WTC11 (cell line): ENCODE results near the gene RAB15. TPM values are rescaled to one million over a fixed set of nuclear protein-coding genes. Genes with fewer than 3 reads are reported as not detected.

Experiments used
- ATAC-seq: fragments of 200-7000 bp; cut with Tn5 transposase; 2 replicates; pipeline ENCODE4 v1.10.0; 2021; ENCODE audit warnings: mild to moderate bottlenecking, moderate library complexity
- CTCF ChIA-PET: fragments of 300-600 bp; sonication (Branson Sonifier 250); formaldehyde crosslinking; loops from one replicate; lab custom pipeline; 2021; ENCODE audit warnings: antibody characterized with exemption; lab: Charles Lee
- POLR2A ChIA-PET: fragments of 350-600 bp; sonication (Branson Sonifier 250); formaldehyde crosslinking; loops from one replicate; lab custom pipeline; 2021; ENCODE audit warnings: antibody characterized with exemption; lab: Charles Lee
- DNase-seq: peaks from one replicate; pipeline ENCODE4 v3.0.0; 2021; ENCODE audit warnings: low spot score
- H3K27ac Mint-ChIP-seq: 2 replicates; pipeline ENCODE4 v1.8.0; 2021; ENCODE audit warnings: mixed read lengths
- H3K27me3 Mint-ChIP-seq: 2 replicates; pipeline ENCODE4 v1.8.0; 2021; ENCODE audit warnings: low read depth, mild to moderate bottlenecking, moderate library complexity, mixed read lengths
- H3K36me3 Mint-ChIP-seq: 2 replicates; pipeline ENCODE4 v1.8.0; 2021; ENCODE audit warnings: mixed read lengths
- H3K4me1 Mint-ChIP-seq: 2 replicates; pipeline ENCODE4 v1.8.0; 2022; ENCODE audit warnings: mixed read lengths
- H3K4me3 Mint-ChIP-seq: 2 replicates; pipeline ENCODE4 v1.8.0; 2021; ENCODE audit warnings: mild to moderate bottlenecking, moderate library complexity, mixed read lengths
- H3K9me3 Mint-ChIP-seq: 2 replicates; pipeline ENCODE4 v1.8.0; 2021; ENCODE audit warnings: mixed read lengths
- AR ChIP-seq: fragments of 250-450 bp; sonication (Bioruptor Pico); IDR thresholded peaks from 2 replicates; pipeline ENCODE4 v1.9.0; 2021; ENCODE audit warnings: mild to moderate bottlenecking
- ATF2 ChIP-seq: sonication (generic); formaldehyde crosslinking; IDR thresholded peaks from 2 replicates; pipeline ENCODE4 v1.8.1; 2022; ENCODE audit warnings: low read depth, missing genetic modification reagents, borderline replicate concordance
- CREB1 ChIP-seq: sonication (generic); formaldehyde crosslinking; IDR thresholded peaks from 2 replicates; pipeline ENCODE4 v1.8.0; 2023; ENCODE audit warnings: mild to moderate bottlenecking, missing genetic modification reagents
- E2F5 ChIP-seq: sonication (generic); formaldehyde crosslinking; IDR thresholded peaks from 2 replicates; pipeline ENCODE4 v1.8.1; 2022; ENCODE audit warnings: mild to moderate bottlenecking, moderate library complexity, missing genetic modification reagents
- FOXP4 ChIP-seq: sonication (generic); formaldehyde crosslinking; IDR thresholded peaks from 2 replicates; pipeline ENCODE4 v1.8.0; 2022; ENCODE audit warnings: mild to moderate bottlenecking, missing genetic modification reagents
- IRF1 ChIP-seq: sonication (generic); formaldehyde crosslinking; IDR thresholded peaks from 2 replicates; pipeline ENCODE4 v1.8.0; 2023; ENCODE audit warnings: missing genetic modification reagents
- JUN ChIP-seq: sonication (generic); formaldehyde crosslinking; IDR thresholded peaks from 2 replicates; pipeline ENCODE4 v1.8.0; 2023; ENCODE audit warnings: mild to moderate bottlenecking, missing genetic modification reagents
- NFYB ChIP-seq: sonication (generic); formaldehyde crosslinking; conservative IDR thresholded peaks from 2 replicates; pipeline ENCODE4 v1.8.0; 2022; ENCODE audit warnings: low read depth, missing genetic modification reagents
- NR1H2 ChIP-seq: sonication (generic); formaldehyde crosslinking; IDR thresholded peaks from 2 replicates; pipeline ENCODE4 v1.9.0; 2021; ENCODE audit warnings: mild to moderate bottlenecking, moderate library complexity, missing genetic modification reagents
- RELA ChIP-seq: sonication (generic); formaldehyde crosslinking; IDR thresholded peaks from 2 replicates; pipeline ENCODE4 v1.8.1; 2022; ENCODE audit warnings: missing genetic modification reagents, mild to moderate bottlenecking, borderline replicate concordance
- RORB ChIP-seq: fragments of 250-450 bp; sonication (Bioruptor Pico); IDR thresholded peaks from 2 replicates; pipeline ENCODE4 v1.9.0; 2021; ENCODE audit warnings: mild to moderate bottlenecking
- SOX15 ChIP-seq: fragments of 250-450 bp; sonication (Bioruptor Pico); IDR thresholded peaks from 2 replicates; pipeline ENCODE4 v1.9.0; 2021; ENCODE audit warnings: mild to moderate bottlenecking
- SP1 ChIP-seq: sonication (generic); formaldehyde crosslinking; conservative IDR thresholded peaks from 2 replicates; pipeline ENCODE4 v1.8.1; 2022; ENCODE audit warnings: missing genetic modification reagents
- TCF7 ChIP-seq: sonication (generic); formaldehyde crosslinking; IDR thresholded peaks from 2 replicates; pipeline ENCODE4 v1.8.0; 2022; ENCODE audit warnings: mild to moderate bottlenecking, low read depth, missing genetic modification reagents, moderate library complexity
- TP53 ChIP-seq: sonication (generic); formaldehyde crosslinking; IDR thresholded peaks from 2 replicates; pipeline ENCODE4 v1.8.1; 2023; ENCODE audit warnings: mild to moderate bottlenecking, missing genetic modification reagents
- ZBTB21 ChIP-seq: sonication (generic); formaldehyde crosslinking; IDR thresholded peaks from 2 replicates; pipeline ENCODE4 v1.8.1; 2023; ENCODE audit warnings: mild to moderate bottlenecking, missing genetic modification reagents, borderline replicate concordance
- ZNF121 ChIP-seq: sonication (generic); formaldehyde crosslinking; IDR thresholded peaks from 2 replicates; pipeline ENCODE4 v1.8.0; 2023; ENCODE audit warnings: missing genetic modification reagents
- ZNF138 ChIP-seq: sonication (generic); formaldehyde crosslinking; conservative IDR thresholded peaks from 2 replicates; pipeline ENCODE4 v1.8.1; 2022; ENCODE audit warnings: mild to moderate bottlenecking, moderate library complexity, missing genetic modification reagents
- ZNF396 ChIP-seq: fragments of 250-450 bp; sonication (Bioruptor Pico); IDR thresholded peaks from 2 replicates; pipeline ENCODE4 v1.8.0; 2021; ENCODE audit warnings: mild to moderate bottlenecking, moderate library complexity, borderline replicate concordance
- ZNF423 ChIP-seq: fragments of 250-450 bp; sonication (Bioruptor Pico); IDR thresholded peaks from 2 replicates; pipeline ENCODE4 v2.1.2; 2022; ENCODE audit warnings: mild to moderate bottlenecking, moderate library complexity
- ZNF671 ChIP-seq: fragments of 250-450 bp; sonication (Bioruptor Pico); IDR thresholded peaks from 2 replicates; pipeline ENCODE4 v1.8.0; 2021; ENCODE audit warnings: mild to moderate bottlenecking
- total RNA-seq: library from RNA; stranded (reverse); gene quantifications from 3 replicates; pipeline ENCODE4 v1.2.3, GENCODE V29; 2021
- TF ChIP-seq, protein P1 (sequence below): fragments of 250-450 bp; sonication (Bioruptor Pico); IDR thresholded peaks from 2 replicates; pipeline ENCODE4 v1.9.0; 2021; ENCODE audit warnings: mild to moderate bottlenecking, borderline replicate concordance

RAB15 gene
- total RNA-seq, 1 experiment from 2014 or later: 49.1 TPM

DNA sequence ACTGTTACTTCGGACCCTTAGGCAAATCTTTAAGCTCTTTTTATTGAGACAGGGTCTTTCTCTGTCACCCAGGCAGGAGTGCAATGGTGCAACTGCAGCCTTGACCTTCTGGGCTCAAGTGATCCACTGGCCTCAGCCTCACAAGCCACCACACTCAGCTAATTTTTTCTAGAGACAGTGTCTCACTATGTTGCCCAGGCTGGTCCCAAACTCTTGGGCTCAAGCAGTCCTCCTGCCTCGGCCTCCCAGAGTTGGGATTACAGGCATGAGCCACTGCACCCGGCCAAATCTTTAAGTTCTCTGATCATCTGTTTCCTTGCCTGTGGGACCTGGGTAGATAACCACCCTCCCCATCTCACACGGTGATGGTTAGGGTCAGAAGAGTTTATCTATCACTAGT lies 27.3 kb downstream of the RAB15 start:
- POLR2A ChIA-PET: no interaction called here
- DNase-seq (no peak), ATAC-seq (no peak)
- Mint-ChIP-seq H3K27ac (no peak overlapping the region), H3K9me3 (no peaks in the 10 kb centered on the region)
- CTCF ChIA-PET: interaction anchor here (1.4 to 4.5 kb wide), 3 partner anchors 9 to 42 kb away, joined by 4 to 22 read pairs (median 12); partner anchors contain the start of gene FNTB
- TF ChIP-seq SOX15 (CRISPR knock-in tag) (no peak), ZNF121 (CRISPR knock-in tag) (0 out of 2 replicates have a peak, but pooled peaks have one; percentile 7), CREB1 (no peak)
- TF ChIP-seq, all 79 proteins: peak for 1
- no peaks in the 10 kb centered on the region for H3K27me3 Mint-ChIP-seq
- no peak overlapping the region for H3K4me3 Mint-ChIP-seq
- H3K4me1 Mint-ChIP-seq: peaks cover 24% of the 10 kb centered on the region
- H3K36me3 Mint-ChIP-seq: peaks cover 12% of the 10 kb centered on the region

- H3K27me3 Mint-ChIP-seq: no peaks in the 10 kb centered on the region
- no peak for TF ChIP-seq ZNF671
- no peak for TF ChIP-seq ZBTB21 (CRISPR knock-in tag)
- TF ChIP-seq NR1H2 (CRISPR knock-in tag): no peak
- no peak for TF ChIP-seq RORB (CRISPR knock-in tag)
- TF ChIP-seq E2F5 (CRISPR knock-in tag): no peak
- no peak for TF ChIP-seq AR (CRISPR knock-in tag)
- TF ChIP-seq ZNF396 (CRISPR knock-in tag): no peak
- no peak for TF ChIP-seq RELA (CRISPR knock-in tag)
- no peak for TF ChIP-seq JUN (CRISPR knock-in tag)
- no peak for TF ChIP-seq SP1 (CRISPR knock-in tag)
- no peak for TF ChIP-seq ZNF138 (CRISPR knock-in tag)
- no peak for TF ChIP-seq ZNF423
- no peak for TF ChIP-seq IRF1
- TF ChIP-seq FOXP4: no peak
- H3K4me3 Mint-ChIP-seq: no peak overlapping the region
- ChIA-PET POLR2A (interaction anchor here (0.5 to 0.9 kb wide), 2 partner anchors 70 to 227 kb away, joined by 3 read pairs; no protein-coding TSS in a partner anchor), CTCF (interaction anchor here (0.8 to 4.5 kb wide), 4 partner anchors 9 to 43 kb away, joined by 3 to 22 read pairs (median 8); partner anchors contain the start of gene FNTB)
- DNase-seq (no peak), ATAC-seq (no peak)
- peaks cover 24% of the 10 kb centered on the region for H3K4me1 Mint-ChIP-seq
- H3K27ac Mint-ChIP-seq: peak overlapping the region; percentile 34; the same call in 1 of the 2 replicates
- H3K9me3 Mint-ChIP-seq: no peaks in the 10 kb centered on the region
- peaks cover 8% of the 10 kb centered on the region for H3K36me3 Mint-ChIP-seq
These were observed 28.1 kb downstream of the RAB15 start for GRCh38 chr14:64944041-64944440.

GRCh38 chr14:64943556-64943955 lies 28.6 kb downstream of the RAB15 start:
- DNase-seq: no peak
- TF ChIP-seq, protein P1, sequence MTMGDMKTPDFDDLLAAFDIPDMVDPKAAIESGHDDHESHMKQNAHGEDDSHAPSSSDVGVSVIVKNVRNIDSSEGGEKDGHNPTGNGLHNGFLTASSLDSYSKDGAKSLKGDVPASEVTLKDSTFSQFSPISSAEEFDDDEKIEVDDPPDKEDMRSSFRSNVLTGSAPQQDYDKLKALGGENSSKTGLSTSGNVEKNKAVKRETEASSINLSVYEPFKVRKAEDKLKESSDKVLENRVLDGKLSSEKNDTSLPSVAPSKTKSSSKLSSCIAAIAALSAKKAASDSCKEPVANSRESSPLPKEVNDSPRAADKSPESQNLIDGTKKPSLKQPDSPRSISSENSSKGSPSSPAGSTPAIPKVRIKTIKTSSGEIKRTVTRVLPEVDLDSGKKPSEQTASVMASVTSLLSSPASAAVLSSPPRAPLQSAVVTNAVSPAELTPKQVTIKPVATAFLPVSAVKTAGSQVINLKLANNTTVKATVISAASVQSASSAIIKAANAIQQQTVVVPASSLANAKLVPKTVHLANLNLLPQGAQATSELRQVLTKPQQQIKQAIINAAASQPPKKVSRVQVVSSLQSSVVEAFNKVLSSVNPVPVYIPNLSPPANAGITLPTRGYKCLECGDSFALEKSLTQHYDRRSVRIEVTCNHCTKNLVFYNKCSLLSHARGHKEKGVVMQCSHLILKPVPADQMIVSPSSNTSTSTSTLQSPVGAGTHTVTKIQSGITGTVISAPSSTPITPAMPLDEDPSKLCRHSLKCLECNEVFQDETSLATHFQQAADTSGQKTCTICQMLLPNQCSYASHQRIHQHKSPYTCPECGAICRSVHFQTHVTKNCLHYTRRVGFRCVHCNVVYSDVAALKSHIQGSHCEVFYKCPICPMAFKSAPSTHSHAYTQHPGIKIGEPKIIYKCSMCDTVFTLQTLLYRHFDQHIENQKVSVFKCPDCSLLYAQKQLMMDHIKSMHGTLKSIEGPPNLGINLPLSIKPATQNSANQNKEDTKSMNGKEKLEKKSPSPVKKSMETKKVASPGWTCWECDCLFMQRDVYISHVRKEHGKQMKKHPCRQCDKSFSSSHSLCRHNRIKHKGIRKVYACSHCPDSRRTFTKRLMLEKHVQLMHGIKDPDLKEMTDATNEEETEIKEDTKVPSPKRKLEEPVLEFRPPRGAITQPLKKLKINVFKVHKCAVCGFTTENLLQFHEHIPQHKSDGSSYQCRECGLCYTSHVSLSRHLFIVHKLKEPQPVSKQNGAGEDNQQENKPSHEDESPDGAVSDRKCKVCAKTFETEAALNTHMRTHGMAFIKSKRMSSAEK (CRISPR knock-in tag): no peak
- TF ChIP-seq ATF2 (CRISPR knock-in tag) (no peak), NFYB (CRISPR knock-in tag) (no peak), TP53 (CRISPR knock-in tag) (no peak), TCF7 (CRISPR knock-in tag) (no peak)
- H3K27ac Mint-ChIP-seq: peak overlapping the region; percentile 34; the same call in 1 of the 2 replicates
- peaks cover 3% of the 10 kb centered on the region for H3K36me3 Mint-ChIP-seq
- H3K9me3 Mint-ChIP-seq: no peaks in the 10 kb centered on the region
- H3K27me3 Mint-ChIP-seq: no peaks in the 10 kb centered on the region
- POLR2A ChIA-PET: interaction anchor here (0.9 kb wide), 1 partner anchor 70 kb away, joined by 3 read pairs; no protein-coding TSS in a partner anchor
- CTCF ChIA-PET: interaction anchor here (0.8 to 4.5 kb wide), 4 partner anchors 10 to 44 kb away, joined by 3 to 22 read pairs (median 8); partner anchors contain the start of gene FNTB
- no peak overlapping the region for H3K4me3 Mint-ChIP-seq
- peaks cover 24% of the 10 kb centered on the region for H3K4me1 Mint-ChIP-seq
- ATAC-seq: no peak
